HG02678 (cell line): ENCODE results near the gene RNF128.
"Not testable (repeated sequence)": the region's sequence is repeated elsewhere in the genome, so short reads cannot be mapped to it uniquely, and the experiment has no call there.

ENCODE experiments used
- ATAC-seq: cut with Tn5 transposase; IDR thresholded peaks from one replicate; pipeline ENCODE4 v1.9.1; 2021; ENCODE audit warnings: mild to moderate bottlenecking, moderate library complexity; ENCODE audit not compliant: unreplicated experiment

RNF128 gene

GRCh38 chrX:106742805-106743204 is 16.3 kb downstream of the RNF128 start:
- ATAC-seq = no peak

DNA sequence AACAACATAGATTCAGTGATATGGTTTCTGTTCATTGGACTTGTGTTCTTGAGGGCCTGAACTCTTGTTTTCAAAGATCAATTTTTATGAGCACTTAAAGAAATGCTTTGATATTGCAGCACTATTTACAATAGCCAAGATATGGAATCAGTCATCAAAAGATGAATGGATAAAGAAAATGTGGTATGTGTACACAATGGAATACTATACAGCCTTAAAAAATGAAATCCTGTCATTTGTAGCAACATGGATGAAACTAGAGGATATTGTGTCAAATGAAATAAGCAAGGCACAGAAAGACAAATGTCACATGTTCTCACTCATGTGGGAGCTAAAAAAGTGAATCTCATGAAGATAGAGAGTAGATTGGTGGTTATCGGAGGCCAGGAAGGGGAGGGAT is 21.9 kb downstream of the RNF128 start:
- ATAC-seq = no peak

DNA sequence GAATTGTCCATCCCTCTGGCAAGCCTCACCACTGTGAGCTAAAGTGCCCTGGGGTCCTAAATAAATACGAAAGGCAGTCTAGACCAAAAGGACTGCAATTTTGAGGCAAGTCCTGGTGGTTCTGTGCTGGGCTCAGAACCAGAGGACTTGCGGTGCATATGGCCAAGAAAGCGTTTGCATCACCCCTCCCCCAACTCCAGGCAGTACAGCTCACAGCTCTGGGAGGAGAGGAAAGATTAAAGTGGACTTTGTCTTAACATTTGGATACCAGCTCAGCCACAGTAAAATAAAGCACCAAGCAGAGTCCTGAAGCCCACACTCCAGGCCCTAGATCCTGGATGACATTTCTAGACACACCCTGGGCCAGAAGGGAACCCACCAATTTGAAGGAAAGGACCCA is 24.9 kb downstream of the RNF128 start:
- ATAC-seq = no peak

DNA sequence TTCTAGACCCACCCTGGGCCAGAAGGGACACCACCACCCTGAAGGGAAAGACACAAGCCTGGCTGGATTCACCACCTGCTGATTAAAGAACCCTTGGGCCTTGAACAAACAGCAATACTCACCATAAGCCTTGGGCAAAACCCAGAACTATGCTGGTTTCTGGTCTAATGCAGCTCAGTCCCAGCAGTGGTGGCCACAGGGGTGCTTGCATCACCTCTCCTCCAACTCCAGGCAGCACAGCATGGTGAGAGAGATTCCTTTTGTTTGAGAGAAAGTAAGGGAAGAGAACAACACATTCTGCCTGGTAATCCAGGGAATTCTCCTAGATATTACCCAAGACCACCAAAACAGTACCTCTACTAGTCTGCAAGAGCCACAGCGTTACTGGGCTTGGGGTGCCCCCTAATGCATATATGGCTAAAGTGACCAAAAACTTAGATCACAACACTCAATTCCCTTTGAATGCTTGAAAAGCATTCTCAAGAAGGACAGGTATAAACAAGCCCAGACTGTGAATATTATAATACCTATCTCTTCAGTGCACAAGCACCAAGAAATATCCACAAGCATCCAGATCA is 25.7 kb downstream of the RNF128 start:
- no peak for ATAC-seq

- not testable (repeated sequence) for ATAC-seq
Observed at GRCh38 chrX:106769288-106769687, 42.8 kb downstream of the RNF128 start.

DNA sequence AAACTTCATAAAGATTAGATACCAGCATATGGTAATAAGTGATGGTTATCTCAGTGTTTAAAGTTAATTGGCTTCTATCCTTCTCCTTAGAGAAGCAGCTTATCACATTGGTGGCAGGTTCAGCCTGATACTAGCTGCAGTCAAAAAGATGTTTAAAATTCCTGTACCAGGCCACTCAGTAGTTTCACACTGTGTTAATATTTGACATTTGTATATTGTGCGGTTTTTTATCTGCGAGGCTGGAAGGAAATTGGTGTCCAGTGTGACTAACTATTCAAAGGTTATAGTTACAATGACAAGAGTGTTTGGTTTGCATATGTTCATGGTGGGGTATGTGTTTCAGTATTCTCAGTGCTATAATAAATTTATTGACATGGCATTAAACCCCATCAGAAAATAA is 48.5 kb downstream of the RNF128 start:
- ATAC-seq = no peak

DNA sequence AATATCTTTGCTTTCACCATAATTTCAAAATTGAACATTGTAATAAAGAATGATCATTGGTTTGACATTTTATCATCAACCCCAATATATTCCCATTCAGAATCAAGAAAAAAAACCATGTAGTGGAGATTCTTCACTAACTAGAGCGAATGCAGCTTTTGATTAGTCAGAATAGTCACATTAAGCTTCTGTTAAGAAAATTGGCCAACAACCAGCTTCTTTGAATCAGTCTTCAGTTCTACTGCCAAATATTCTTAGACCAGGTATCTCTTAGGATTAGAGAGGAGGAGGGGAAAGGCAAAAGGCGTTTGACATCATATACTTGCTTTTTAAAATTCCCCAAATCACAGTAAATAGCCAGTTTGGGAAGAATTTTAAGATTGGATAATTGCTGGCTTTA is 53.8 kb downstream of the RNF128 start:
- no peak for ATAC-seq

DNA sequence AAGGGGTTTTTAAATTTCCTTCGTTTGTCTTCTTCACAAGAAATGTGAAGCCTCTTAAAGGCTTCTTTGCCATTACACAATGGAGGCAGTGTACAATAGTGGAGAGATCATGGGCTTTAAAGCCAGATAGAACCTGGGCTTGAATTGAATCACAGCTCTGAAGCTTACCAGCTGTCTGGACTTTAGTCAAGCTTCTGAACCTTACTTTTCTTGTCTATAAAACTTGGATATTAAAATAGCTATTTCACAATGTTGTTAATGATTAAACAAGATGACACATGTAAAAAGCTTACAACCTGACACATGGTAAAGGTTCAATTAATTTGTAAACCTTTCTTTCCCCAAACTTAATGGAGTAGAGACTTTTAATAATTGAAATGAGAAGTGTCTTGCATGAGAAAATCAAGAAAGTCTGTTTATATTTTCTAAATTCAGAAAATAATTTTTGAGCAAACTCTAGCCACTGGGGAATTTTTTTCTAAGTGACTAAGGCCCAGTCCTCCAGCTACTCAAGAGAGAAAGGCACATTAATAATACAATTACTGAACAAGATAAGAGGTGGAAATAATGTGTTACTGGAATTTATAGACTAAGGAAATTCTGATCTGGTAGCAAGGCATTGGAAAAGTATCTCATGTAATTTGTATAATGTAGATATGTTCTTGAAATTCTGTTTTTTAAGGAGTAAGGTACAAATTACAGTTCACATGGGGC is 54.3 kb downstream of the RNF128 start:
- no peak for ATAC-seq

DNA sequence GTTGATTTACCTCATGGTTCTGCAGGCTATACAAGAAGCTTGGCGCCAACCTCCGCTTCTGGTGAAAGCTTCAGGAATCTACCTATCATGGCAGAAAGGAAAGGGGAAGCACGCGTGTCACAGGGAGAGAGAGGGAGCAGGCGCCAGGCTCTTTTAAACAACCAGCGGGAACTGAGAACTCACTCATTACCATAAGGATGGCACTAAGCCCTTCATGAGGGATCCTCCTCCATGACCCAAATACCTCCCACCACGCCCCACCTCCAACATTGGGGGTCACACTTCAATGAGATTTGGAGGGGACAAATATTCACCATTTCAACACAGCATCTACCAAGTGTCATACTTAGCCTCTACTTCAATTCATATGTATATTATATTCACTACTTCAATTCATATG is 57.2 kb downstream of the RNF128 start:
- no peak for ATAC-seq

- no peak for ATAC-seq
Observed at GRCh38 chrX:106791495-106791894, 65.0 kb downstream of the RNF128 start.

- peak; percentile 9 for ATAC-seq
Observed at GRCh38 chrX:106802063-106802387, 75.5 kb downstream of the RNF128 start.

GRCh38 chrX:106802388-106803275 is 76.1 kb downstream of the RNF128 start, which contains the start of gene TBC1D8B:
TBC1D8B (plus strand) TSS chrX:106802673; CDS start chrX:106802854, 181 bp downstream.
- ATAC-seq = peak; percentile 98

GRCh38 chrX:106811131-106811910 is 84.8 kb downstream of the RNF128 start:
- no peak for ATAC-seq

DNA sequence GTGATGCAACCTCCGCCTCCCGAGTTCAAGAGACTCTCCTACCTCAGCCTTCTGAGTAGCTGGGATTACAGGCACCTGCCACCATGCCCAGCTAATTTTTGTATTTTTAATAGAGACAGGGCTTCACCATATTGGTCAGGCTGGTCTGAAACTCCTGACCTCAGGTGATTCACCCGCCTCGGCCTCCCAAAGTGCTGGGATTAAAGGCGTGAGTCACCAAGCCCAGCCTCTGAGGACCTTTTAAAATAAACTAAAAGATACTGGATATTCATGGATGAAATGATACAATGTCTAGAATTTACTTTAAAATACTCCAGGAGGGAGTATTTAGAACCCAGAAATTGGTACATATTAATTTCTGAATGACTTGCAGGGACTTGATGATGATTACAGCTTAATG is 86.4 kb downstream of the RNF128 start:
- not testable (repeated sequence) for ATAC-seq

- ATAC-seq = not testable (repeated sequence)
Observed at GRCh38 chrX:106814093-106814492, 87.6 kb downstream of the RNF128 start.
